NCI-H1105 (cell line): ENCODE results near the gene SV2C.
"Not testable (repeated sequence)": the region's sequence is repeated elsewhere in the genome, so short reads cannot be mapped to it uniquely, and the experiment has no call there.

Experiments used
- DNase-seq: peaks from one replicate; lab custom pipeline; 2025; lab: John Stamatoyannopoulos, UW

SV2C gene

DNA sequence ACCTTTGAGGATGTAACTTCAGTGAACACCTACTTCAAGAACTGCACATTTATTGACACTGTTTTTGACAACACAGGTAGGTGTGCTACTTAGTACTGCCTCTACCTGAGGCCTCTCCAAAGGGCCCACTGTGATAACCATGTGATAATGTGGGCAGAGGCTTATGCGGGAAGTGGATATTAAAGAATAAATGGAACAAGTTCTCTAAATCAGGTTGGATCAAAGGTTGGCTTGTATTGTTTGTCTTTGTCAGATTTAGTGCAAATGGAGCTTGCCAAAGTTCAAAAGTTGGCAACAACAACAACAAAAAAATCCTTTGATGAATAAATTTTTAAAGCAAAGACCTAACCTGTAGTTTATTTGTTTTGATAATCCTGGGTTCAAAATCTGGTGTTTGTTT is 215.7 kb downstream of the SV2C start:
- DNase-seq = no peak

DNA sequence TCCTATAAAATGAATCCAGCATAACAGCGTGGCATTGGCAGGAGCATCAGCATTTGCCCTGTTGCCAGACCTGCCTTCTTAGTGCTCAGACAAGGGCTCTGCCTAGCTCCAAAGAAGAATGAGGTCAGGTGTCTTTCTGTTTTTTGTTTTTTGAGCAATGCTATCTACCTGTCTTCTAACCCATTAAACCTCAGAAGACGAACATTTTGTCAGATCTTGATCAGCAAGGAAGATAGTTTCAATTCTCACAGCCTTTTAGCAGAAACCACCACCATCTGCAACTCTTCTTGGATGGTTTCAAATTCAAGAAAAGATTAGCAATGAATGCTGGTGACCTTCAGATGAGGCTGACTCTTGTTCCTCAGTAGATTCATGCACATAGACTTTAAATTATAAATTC is 216.4 kb downstream of the SV2C start:
- DNase-seq = no peak

DNA sequence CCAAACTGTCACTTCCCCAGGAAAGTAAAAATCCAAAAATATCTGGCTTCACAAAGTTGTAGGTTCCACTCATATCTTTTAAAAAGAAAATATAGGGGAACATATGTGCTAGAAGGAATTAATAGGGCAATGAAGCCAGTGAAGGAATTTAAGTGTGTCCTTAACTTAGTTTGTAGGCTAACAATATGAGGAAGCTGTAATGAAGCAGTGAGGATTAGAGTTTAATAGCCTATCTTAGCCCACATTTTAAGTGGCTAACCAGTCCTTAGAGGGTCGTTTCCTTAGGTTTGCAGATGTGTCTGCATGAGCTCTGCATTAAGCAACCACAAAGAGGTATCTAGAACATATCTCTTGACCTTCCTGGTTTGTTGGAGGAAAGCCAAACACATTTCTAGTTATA is 218.7 kb downstream of the SV2C start:
- DNase-seq = not testable (repeated sequence)

DNA sequence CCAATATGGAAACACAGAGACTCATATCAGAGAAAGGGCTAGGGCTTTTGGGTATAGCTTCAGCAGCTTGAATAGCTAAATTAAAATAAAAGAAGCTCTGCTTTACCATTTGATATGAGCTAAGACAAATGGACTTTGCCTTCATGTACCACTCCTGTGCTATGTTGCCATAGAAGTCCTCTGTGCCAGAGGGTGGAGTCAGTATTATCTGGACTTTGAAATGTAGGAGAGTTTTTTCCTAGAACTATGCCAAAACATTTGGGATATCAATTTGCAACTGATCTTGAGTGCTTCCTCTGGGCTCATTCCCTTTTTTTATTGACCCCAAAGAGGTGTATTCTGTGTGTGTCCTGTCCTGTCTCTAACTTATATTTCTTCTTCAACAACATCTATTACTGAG is 219.5 kb downstream of the SV2C start:
- DNase-seq = not testable (repeated sequence)

DNA sequence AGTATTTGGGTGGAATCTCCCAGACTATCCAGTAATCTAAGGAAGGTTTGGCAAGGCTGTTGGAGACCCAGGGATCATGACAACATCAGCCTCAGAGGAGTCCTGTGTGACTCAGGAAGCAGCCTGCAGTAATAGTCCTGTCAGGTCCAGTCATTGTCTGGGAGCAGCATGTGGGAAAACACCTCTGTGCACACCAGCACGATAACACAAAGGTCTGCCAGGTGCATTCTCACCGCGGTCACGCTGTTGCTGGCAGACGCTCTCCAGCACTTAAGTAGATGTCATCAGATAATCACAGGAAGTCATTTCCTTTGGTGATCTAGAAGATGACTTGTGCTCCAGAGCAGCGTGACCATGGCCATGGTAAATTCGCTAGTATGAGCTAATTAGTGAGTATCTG is 220.7 kb downstream of the SV2C start:
- peak; percentile 16 for DNase-seq

DNA sequence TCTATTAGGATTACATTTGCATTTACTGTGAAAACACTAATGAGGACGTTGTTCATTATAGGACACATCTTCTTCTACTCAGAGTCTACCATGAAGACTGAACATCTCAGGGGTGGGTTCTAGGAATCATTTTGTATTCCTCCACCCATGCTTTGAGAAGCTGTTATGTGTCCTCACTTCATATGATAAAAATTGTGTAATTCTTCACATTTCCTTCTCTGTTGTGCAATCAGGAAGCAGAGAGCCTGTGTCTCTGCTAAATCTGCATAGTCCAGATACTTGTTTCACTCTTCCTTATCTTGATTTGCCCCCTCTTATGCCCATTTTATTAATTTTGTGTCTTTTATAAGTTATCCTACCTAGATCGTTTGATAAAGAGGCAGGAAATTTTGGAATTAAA is 222.1 kb downstream of the SV2C start:
- DNase-seq = no peak

DNA sequence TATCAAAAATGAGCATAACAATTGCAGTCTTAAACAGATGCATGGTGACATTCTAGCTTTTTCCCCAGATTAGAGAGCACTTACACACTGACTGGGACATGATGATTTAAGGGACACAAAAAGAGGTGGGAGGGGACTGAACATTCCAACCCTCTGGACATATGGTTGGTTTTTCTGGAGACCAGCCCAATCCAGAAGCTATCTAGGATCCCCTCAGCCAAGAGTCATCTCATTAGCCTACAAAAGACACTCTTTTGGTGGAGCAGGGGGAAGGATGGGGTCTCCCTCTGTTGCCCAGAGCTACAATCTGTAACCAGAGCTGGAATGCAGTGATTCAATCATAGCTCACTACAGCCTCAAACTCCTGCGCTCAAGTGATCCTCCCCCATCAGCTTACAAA is 222.6 kb downstream of the SV2C start:
- no peak for DNase-seq

DNA sequence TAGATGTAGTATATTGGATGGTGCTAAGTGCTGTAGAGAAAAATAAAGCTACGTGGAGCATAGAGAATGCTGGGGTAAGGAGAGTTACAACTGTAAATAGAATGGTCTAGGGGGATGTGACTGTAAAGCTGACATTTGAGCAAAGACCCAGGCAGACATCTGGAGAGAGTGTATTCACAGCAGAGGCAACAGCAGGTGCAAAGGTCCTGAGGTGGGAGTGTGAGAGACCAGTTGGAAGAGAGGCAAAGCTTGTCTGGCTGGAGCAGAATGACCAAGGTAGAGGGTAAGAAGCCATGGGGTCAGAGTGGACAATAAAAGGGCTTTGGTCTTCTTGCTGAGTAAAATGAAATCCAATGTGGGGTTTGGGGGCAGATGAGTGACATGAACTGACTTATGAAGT is 227.0 kb downstream of the SV2C start:
- no peak for DNase-seq

DNA sequence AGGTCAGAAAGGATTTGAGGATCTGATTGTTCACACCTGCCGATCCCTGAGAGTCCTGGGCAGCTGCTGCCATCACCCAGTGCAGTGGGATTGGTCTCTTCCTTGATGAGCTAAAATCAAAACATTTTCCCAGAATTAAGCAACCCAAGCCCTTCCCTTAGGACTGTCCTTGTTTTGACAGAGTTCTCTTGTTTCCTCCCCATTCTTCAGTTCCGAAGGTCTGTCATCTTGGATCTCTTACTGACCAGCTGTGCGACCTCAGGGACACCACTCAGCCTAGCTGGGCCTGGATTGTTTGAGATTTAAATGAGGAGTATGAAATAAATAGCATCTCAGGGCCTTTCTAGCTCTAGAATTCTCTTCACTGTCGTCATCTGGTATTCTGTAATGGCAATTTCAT is 229.6 kb downstream of the SV2C start:
- no peak for DNase-seq

DNA sequence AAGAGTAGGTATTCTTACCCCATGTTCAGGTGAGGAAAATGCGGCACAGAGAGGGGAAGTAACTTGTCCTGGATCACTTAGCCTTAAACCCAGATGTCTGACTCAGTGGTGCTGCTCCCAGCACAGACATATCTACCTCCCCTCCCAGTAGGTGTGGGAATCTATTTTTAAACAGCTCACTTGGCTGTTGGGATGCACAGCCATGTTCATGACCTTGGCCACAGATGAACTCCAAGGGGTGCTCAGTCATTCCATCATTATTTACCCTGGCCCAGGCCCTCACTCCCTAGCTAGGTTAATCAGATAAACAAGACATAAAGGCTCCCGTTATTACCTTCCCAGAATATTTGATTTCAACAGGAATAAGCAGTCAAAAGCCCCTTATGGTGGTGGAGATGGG is 231.5 kb downstream of the SV2C start:
- DNase-seq = no peak

DNA sequence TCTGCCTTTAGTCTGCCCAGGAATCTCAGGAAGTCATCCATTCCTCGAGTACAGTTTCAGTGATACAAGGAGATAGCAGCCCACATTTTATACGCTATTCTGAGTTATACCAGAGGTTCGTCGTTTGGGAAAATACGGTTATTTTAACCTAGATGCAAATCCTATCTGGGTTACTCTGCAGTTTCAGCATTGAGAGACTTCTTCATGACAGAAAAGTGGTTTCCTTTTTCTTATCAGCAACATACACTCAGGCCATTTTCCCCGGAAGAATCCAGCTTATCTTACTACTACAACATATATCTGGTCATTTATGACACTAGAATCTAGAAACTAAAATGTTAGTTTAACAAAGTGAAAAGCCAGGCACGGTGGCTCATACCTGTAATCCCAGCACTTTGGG is 236.5 kb downstream of the SV2C start:
- DNase-seq = no peak

DNA sequence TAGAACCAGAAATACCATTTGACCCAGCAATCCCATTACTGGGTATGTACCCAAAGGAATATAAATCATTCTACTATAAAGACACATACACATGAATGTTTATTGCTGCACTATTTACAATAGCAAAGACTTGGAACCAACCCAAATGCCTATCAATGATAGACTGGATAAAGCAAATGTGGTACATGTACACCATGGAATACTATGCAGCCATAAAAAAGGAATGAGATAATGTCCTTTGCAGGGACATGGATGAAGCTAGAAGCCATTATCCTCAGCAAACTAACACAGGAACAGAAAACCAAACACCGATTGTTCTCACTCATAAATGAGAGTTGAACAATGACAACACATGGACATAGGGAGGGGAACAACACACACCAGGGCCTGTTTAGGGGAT is 240.3 kb downstream of the SV2C start:
- DNase-seq = not testable (repeated sequence)

DNA sequence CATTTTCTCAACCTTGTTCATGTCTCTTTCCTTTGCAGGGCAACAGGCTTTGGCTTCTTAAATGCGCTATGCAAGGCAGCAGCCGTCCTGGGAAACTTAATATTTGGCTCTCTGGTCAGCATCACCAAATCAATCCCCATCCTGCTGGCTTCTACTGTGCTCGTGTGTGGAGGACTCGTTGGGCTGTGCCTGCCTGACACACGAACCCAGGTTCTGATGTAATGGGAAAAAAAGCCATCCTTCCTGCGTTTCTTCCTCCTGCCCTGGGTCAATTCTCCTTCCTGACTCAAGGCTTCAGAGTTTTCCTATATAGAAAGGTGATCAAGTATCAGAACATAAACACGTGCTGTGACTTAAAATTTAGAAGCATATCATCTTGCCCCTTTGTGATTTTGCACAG is 242.1 kb downstream of the SV2C start:
- DNase-seq = no peak

DNA sequence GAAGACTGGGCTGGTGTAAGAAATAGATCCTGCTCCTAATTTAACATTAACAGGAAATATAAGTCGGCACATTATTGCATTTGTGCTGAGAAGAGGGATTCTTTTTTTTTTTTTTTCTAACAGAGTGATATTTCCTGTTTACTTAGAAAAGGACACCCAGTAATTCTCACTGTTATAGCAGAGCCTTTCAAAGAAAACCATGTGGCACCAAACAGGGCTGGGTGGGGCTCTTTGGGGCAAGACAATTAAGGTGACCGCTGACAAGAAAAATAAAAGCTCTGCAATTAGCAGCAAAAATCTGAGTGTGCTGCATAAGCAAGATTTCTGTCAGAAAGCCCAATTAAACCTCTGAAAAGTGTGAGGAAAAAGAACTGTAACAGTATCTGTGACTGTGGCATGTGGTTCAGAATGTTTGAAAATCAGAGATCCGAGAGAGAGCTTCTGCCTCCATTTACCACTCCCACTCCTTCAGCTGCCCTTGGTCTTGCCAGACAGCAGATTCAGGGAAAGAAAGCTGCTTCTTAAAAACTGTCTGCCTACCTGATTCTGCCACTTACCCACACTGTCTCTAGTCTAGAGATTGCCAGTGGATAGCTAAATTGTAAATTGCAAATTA is 242.8 kb downstream of the SV2C start:
- DNase-seq = no peak

DNA sequence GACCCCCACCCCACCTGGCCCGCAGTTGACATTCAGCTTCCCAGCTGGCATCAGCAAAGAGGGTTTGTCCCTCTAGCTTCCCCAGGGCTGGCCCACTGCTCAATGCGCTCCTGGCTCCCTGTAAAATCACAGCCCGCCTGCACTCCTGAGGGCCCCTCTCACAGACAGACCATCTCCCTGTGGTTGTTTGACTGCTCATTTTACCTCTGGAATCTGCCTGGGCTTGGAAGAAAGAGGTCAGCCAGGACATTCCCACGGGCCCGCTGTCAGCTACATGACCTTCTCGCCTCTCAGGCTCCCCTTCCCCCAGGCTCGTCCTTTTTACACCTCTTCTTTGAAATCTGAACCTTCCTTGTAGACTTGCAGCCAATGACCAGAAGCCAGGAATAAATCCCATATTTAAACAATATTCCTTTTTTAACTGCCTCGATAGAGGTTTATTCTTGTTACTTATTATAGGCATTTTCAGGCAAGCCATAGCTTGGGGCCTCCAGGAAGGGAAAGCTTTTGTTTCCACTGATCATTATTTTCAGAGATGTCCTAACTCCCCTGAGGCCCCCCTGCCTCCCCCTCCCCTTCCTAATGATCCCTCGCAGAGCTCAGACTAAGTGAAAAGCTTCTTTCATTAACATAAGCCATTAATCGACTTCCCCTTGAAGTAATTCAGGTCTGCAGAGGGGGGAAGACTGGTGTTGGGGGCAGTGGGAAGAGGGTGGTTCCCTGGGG is 243.6 kb downstream of the SV2C start:
- no peak for DNase-seq

DNA sequence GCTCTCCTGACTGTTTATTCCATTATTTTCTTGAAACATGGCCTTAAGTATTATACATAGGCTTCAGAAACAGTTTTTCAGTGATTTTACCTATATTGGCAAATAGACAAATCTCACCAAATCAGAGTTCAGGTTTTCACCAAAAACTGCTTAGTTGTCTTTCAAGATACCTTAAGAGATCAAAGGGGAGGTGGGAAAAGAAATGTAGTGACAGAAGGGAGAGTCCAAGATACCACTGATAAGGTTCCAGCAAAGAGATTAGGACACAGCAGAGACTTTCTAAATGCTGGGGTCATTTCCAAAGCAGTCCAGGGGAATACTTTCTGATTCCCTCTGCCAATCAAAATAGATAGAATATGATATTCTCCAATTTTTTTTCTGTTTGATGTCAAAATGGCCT is 246.2 kb downstream of the SV2C start:
- no peak for DNase-seq

DNA sequence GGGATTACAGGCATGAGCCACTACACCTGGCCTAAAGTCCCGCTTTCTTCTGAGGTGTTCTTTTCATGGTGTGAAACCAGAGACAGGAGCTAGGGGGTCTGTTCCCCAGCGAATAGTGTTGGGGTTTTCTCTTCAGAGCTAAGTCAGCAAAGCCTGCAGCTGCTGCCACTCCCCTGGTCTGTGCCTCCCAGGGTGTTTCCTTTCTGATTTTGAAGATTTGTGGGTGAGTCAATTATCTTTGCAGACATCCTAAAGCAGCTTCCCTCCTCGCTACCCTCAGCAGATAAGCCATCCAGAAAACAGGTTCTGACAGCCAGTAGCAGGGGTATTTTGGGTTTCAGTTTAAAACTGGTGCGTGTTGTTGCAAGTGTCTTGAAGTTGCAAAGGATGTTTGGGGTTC is 247.9 kb downstream of the SV2C start:
- DNase-seq = no peak

DNA sequence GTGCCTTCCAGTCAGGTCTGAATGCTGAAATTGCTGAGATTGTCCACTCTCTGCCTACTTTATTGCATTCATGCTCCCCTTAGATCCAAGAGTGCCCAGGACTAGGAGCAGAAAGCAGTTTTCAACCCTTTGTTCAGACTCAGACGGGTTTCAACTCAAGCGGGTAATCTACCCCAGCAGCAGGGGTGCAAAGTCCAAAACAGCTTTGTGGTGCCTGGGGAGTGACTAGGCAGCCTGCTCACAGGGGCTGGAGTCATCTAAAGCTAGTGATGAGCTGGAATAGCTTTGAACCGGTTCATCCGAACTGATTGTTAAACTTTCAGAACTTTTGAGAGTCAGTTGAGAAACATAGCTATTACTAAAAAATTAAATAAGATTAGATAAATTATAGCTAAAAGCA is 248.9 kb downstream of the SV2C start:
- DNase-seq = no peak

DNA sequence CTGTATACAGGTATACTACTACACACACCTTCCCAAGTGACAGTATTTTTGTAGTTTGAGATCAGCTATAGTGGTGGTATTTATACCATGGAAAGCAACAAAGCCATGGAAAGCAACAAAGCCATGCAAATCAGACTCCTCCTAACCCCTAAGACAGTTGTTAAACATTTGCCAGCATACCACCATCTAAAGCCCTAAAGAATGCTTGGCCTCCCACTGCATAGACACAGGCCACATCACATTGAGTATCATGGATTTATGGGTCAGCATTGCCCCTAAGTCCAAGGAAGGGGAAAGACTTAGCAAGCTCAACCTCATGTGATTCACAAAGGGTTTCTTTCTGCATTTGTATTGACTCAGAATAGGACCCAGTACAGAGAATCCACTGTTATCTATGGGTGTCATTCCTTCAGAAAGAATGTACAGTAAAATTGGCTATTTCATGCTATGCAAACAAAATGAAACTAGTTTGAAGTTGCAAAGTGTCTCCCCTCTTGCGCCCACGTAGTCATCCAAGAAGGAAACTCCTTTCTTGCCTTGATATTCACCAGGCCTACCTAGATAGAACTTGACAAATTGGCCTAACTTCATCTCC is 249.5 kb downstream of the SV2C start:
- DNase-seq = no peak

DNA sequence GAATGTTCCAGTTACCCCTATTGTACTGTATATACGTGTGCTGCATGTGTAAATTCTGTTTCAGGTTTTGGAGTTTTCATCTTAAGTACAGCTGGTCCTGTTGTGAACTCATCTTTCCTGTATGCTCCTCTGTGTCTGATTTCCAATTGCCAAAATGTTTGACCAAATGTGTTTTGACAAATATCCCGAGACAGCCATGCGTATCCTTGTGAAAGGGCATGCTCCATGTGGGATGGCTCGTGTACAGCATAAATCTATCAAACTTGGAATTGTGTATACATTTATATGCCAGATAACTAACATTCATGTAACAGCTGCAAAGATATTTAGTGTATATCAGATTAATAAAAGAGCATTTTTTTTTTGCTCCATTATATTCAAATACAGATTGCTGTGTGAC is 250.4 kb downstream of the SV2C start:
- no peak for DNase-seq

DNA sequence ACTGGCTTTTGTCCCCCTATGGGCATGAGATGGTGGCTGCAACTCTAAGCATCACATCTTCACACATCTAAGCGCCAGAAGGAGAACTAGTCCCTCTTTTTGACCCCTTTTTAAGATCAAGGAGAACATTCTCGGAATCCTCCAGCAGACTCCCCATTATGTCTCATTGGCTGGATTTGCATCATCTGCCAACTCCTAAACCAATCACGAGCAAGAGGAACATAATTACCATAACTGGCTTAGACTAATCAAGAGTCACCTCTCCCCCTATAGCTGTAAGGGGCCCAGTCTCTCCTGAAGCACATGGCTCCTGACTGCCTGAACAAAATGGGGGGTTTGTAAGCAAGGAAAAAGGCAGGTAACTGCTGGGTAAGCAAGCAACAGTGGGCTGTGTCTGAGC is 251.4 kb downstream of the SV2C start:
- DNase-seq = no peak

DNA sequence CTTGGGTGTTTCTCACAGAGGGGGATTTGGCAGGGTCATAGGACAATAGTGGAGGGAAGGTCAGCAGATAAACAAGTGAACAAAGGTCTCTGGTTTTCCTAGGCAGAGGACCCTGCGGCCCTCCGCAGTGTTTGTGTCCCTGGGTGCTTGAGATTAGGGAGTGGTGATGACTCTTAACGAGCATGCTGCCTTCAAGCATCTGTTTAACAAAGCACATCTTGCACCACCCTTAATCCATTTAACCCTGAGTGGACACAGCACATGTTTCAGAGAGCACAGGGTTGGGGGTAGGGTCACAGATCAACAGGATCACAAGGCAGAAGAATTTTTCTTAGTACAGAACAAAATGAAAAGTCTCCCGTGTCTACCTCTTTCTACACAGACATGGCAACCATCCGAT is 252.3 kb downstream of the SV2C start:
- DNase-seq = not testable (repeated sequence)

DNA sequence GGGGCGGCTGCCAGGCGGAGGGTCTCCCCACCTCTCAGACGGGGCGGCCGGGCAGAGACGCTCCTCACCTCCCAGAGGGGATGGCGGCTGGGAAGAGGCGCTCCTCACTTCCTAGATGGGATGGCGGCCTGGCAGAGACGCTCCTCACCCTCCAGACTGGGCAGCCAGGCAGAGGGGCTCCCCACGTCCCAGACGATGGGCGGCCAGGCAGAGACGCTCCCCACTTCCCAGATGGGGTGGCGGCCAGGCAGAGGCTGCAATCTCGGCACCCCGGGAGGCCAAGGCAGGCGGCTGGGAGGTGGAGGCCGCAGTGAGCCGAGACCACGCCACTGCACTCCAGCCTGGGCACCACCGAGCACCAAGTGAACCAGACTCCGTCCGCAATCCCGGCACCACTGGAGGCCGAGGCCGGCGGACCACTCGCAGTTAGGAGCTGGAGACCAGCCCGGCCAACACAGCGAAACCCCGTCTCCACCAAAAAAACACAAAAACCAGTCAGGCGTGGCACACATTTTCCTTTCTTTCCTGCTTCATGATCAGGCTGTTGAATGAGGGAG is 253.1 kb downstream of the SV2C start:
- not testable (repeated sequence) for DNase-seq
